Activated naive CD4-positive, alpha-beta T cell treated with anti-CD3 and anti-CD28 coated beads, Interleukin-2, amount 50 U/mL, for 72 hours (primary cell): ENCODE data around the gene ATXN7L1. TPM values are rescaled to one million over a fixed set of nuclear protein-coding genes. Genes with fewer than 3 reads are reported as not detected.
"Not testable (repeated sequence)": the region's sequence is repeated elsewhere in the genome, so short reads cannot be mapped to it uniquely, and the experiment has no call there.

Experiments used
- ATAC-seq, 2 donors: fragments of 150-1000 bp; cut with Tn5 transposase; 2 replicates each; pipeline ENCODE4 v1.10.0; 2021; ENCODE audit warnings: mild to moderate bottlenecking in 2 of 2, moderate library complexity in 2 of 2
- DNase-seq, 2 donors: peaks; one replicate each; pipeline ENCODE4 v3.0.0; 2021 to 2022; ENCODE audit warnings: low spot score in 2 of 2
- H3K27ac Mint-ChIP-seq, 2 donors: one replicate each; pipeline ENCODE4 v1.8.0; 2022; ENCODE audit warnings: mild to moderate bottlenecking in 2 of 2, mixed read lengths in 2 of 2
- H3K36me3 Mint-ChIP-seq, 2 donors: one replicate each; pipeline ENCODE4 v1.8.0; 2022; ENCODE audit warnings: mixed read lengths in 2 of 2
- H3K9me3 Mint-ChIP-seq, 2 donors: one replicate each; pipeline ENCODE4 v1.8.0; 2022; ENCODE audit warnings: mixed read lengths in 2 of 2
- total RNA-seq, 2 donors: library from RNA; stranded (reverse); gene quantifications; one replicate each; pipeline ENCODE4 v1.2.3, GENCODE V29; 2022

ATXN7L1 gene
- total RNA-seq, 2 donors from 2014 or later: 7.3 to 10.8 TPM

DNA sequence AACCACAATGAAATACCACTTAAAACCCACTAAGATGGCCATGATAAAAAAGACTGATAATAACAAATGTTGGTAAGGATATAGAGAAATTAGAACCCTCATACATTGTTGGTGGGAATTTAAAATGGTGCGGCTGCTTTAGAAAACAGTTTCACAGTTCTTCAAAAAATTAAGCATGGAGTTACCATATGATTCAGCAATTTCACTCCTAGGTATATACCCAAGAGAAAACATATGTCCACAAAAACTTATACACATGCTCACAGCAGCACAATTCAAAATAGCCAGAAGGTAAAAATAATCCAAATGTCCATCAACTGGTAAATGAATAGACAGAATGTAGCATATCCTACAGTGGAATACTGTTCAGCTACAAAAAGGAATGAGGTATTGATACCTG, 30.0 kb downstream of the ATXN7L1 start:
- ATAC-seq: no peak
- DNase-seq: no peak
- peaks cover 8 to 15% of the 10 kb centered on the region in 2 donors for H3K36me3 Mint-ChIP-seq
- no peak overlapping the region for H3K27ac Mint-ChIP-seq
- H3K9me3 Mint-ChIP-seq: peaks cover 0 to 8% of the 10 kb centered on the region in 2 donors

- ATAC-seq, DNase-seq, H3K9me3 Mint-ChIP-seq, H3K27ac Mint-ChIP-seq: not testable (repeated sequence)
- H3K36me3 Mint-ChIP-seq: peaks cover 8 to 15% of the 10 kb centered on the region in 2 donors
Measured at GRCh38 chr7:105844681-105845080, 31.7 kb downstream of the ATXN7L1 start.

GRCh38 chr7:105841866-105842265, 34.5 kb downstream of the ATXN7L1 start:
- ATAC-seq (no peak), DNase-seq (no peak)
- peaks cover 8 to 9% of the 10 kb centered on the region in 2 donors for H3K36me3 Mint-ChIP-seq
- peaks cover 0 to 4% of the 10 kb centered on the region in 2 donors for H3K9me3 Mint-ChIP-seq
- no peak overlapping the region for H3K27ac Mint-ChIP-seq

- no peak for DNase-seq
- Mint-ChIP-seq H3K9me3 (no peaks in the 10 kb centered on the region), H3K36me3 (peaks cover 6 to 8% of the 10 kb centered on the region in 2 donors), H3K27ac (no peak overlapping the region)
- ATAC-seq: no peak
Measured at GRCh38 chr7:105840981-105841749, 35.2 kb downstream of the ATXN7L1 start.

- Mint-ChIP-seq H3K27ac (no peak overlapping the region), H3K9me3 (no peaks in the 10 kb centered on the region), H3K36me3 (peaks cover under 1 to 8% of the 10 kb centered on the region in 2 donors)
- DNase-seq (no peak), ATAC-seq (no peak)
Measured at GRCh38 chr7:105839266-105839665, 37.1 kb downstream of the ATXN7L1 start.

DNA sequence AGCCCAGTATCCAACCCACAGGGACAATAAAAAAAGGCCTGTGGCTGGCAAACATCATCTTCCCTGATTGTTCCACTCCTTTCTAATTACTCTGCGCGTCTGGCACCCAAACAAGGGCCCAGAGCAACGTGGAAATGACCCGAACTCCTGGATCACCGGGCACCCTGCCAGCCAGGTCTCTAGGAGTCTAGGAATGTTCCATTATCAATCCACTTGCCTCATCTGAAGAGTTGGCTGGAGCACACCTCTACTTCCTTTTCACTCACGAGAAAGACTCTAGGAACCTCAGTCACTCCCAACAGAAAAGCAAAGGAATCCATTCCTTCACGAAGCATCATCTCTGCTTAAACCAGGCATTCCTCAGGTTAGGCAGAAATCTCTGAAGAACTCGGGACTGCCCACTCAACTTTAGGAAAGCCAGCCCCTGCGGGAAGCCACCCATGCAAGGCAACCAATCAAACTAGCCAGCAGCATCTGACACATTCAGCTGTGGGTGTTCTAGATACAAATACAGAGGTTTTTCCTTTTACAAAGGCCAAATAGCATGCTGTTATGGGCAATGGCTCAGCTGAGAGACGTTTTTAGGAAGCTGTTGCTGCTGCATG, 37.7 kb downstream of the ATXN7L1 start:
- ATAC-seq (no peak), DNase-seq (no peak)
- H3K36me3 Mint-ChIP-seq: peaks cover 0 to 4% of the 10 kb centered on the region in 2 donors
- no peaks in the 10 kb centered on the region for H3K9me3 Mint-ChIP-seq
- H3K27ac Mint-ChIP-seq: no peak overlapping the region

- ATAC-seq (no peak), DNase-seq (no peak)
- H3K36me3 Mint-ChIP-seq: peaks cover 0 to 4% of the 10 kb centered on the region in 2 donors
- H3K9me3 Mint-ChIP-seq: no peaks in the 10 kb centered on the region
- H3K27ac Mint-ChIP-seq: no peak overlapping the region
Measured at GRCh38 chr7:105837765-105838626, 38.4 kb downstream of the ATXN7L1 start.

GRCh38 chr7:105835441-105835840, 41.0 kb downstream of the ATXN7L1 start:
- H3K36me3 Mint-ChIP-seq: peaks cover 0 to 4% of the 10 kb centered on the region in 2 donors
- DNase-seq: no peak
- H3K9me3 Mint-ChIP-seq: no peaks in the 10 kb centered on the region
- H3K27ac Mint-ChIP-seq: no peak overlapping the region
- no peak for ATAC-seq

- H3K9me3 Mint-ChIP-seq: no peaks in the 10 kb centered on the region
- no peak for DNase-seq
- peaks cover 0 to 4% of the 10 kb centered on the region in 2 donors for H3K36me3 Mint-ChIP-seq
- H3K27ac Mint-ChIP-seq: no peak overlapping the region
- ATAC-seq: no peak
Measured at GRCh38 chr7:105831824-105832535, 44.4 kb downstream of the ATXN7L1 start.

DNA sequence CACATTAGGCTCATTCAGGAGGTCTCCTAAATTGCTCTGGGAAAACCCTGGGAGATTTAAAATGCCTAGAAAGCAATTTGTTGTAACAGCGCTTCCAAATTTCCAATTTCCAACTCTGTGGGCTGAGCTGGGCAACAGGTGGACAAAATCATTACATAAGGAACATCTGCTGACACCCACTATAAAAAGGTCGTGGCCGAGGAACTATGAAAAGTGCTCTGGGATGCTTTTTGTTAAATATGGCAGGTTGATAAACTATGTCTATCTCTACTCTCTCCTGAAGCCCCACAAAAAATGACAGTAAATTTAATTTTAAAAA, 45.1 kb downstream of the ATXN7L1 start:
- Mint-ChIP-seq H3K36me3 (peaks cover 0 to 4% of the 10 kb centered on the region in 2 donors), H3K27ac (no peak overlapping the region), H3K9me3 (no peaks in the 10 kb centered on the region)
- ATAC-seq: no peak
- DNase-seq: no peak

GRCh38 chr7:105830405-105831301, 45.7 kb downstream of the ATXN7L1 start:
- no peak for DNase-seq
- no peak for ATAC-seq
- no peaks in the 10 kb centered on the region for H3K9me3 Mint-ChIP-seq
- no peak overlapping the region for H3K27ac Mint-ChIP-seq
- peaks cover 0 to 4% of the 10 kb centered on the region in 2 donors for H3K36me3 Mint-ChIP-seq

DNA sequence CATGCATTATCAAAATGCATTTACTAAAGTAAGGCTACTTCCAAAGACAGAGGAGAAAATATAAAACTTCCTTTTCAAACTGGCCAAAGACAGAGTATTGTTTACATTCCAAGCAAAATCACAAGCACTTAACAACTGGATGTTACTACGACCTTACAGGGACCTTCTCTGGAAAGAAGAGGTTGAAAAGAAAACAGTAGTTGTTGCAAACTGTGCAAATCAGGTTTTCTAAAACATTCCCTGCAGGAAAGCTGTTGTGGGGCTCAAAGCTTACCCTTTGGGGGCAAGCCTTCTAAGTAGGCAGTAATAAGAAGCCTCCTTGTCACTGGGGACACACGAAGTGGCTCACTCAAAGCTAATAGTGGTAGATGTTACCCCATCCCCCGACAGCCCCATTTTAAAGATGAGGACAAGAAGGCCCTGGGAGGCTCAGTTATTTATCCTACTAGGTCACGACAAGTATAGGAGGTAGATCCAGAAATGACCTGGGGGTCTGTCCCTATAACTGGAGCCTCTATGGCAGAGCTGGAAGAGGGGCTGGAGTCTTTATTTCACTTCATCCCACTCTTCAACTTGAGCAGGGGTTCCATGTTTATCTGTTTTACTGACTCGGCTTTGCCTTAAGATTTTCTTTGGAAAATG, 46.6 kb downstream of the ATXN7L1 start:
- no peaks in the 10 kb centered on the region for H3K9me3 Mint-ChIP-seq
- ATAC-seq (no peak), DNase-seq (no peak)
- H3K27ac Mint-ChIP-seq: no peak overlapping the region
- peaks cover 0 to 4% of the 10 kb centered on the region in 2 donors for H3K36me3 Mint-ChIP-seq

DNA sequence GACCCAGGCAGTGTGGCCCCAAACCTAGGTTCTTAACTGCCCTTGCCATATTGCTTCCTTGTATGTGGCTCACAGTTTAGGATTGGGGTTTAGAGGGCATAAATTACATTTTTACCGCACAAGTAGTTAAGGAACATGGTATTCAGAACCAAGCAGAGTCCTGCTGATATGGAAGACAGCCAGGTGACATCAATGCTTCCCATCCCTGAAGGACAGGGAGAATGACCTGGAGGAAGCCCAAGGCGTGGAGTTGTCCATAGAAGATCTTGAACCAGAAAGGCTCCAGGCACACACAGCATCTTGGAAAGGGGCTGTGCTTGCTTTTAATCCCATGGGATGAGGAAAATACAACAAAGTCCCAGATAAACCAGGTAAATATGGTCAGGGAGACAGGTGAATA, 48.3 kb downstream of the ATXN7L1 start:
- ATAC-seq: no peak
- Mint-ChIP-seq H3K36me3 (peaks cover 7% of the 10 kb centered on the region in 2 donors), H3K27ac (no peak overlapping the region), H3K9me3 (peaks cover 9 to 12% of the 10 kb centered on the region in 2 donors)
- DNase-seq: no peak

- no peak for DNase-seq
- Mint-ChIP-seq H3K36me3 (peaks cover 7% of the 10 kb centered on the region in 2 donors), H3K9me3 (peaks cover 9 to 12% of the 10 kb centered on the region in 2 donors), H3K27ac (no peak overlapping the region)
- no peak for ATAC-seq
Measured at GRCh38 chr7:105827151-105827875, 49.1 kb downstream of the ATXN7L1 start.

DNA sequence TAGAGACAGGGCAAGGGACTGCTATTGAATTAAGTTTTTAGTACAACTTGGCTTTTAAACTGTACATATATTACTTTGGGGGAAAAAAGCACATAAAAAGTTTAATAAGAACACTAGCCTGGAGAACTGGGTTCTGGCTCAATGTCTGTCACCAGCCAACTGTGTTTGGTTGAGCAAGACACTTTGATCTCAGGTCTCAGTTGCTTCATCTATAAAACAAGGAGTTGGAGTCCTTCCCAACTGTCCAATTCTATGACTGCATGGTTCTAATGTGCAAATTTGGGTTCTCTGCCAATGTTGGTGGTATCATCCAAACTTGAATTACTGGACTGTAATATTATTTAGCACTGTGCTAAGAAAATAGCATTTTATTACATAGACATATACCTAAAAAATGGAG, 50.3 kb downstream of the ATXN7L1 start:
- Mint-ChIP-seq H3K27ac (no peak overlapping the region), H3K36me3 (peaks cover 7% of the 10 kb centered on the region in 2 donors), H3K9me3 (peaks cover 9 to 12% of the 10 kb centered on the region in 2 donors)
- no peak for ATAC-seq
- DNase-seq: no peak
